GM21526 (cell line): ENCODE data around the gene CNKSR3.

Experiments used
- ATAC-seq: cut with Tn5 transposase; IDR thresholded peaks from one replicate; pipeline ENCODE4 v1.9.1; 2021; ENCODE audit warnings: moderate library complexity; ENCODE audit not compliant: unreplicated experiment, low FRiP score

CNKSR3 gene

DNA sequence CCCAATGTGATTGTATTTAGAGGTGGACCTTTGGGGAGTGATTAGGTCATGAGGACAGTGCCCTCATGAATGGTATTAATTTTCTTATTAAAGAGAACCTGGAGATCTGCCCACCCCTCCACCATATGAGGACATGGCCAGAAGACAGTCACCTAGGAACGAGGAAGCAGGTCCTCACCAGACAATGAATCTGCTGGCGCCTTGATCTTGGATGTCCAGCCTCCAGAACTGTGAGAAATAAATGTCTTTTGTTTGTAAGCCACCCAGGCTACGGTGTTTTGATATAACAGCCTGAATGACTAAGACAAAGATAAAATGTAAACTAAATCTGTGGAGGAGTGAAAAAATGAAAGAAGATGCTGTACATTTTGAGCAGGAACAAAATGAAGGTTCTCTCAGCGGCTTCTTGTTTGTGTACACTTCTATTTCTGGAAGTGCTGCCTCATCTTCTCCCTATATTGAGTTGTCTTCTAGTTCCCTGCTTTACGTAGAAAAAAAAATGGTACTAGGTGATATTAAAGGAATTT is 152.4 kb downstream of the CNKSR3 start:
- no peak for ATAC-seq

DNA sequence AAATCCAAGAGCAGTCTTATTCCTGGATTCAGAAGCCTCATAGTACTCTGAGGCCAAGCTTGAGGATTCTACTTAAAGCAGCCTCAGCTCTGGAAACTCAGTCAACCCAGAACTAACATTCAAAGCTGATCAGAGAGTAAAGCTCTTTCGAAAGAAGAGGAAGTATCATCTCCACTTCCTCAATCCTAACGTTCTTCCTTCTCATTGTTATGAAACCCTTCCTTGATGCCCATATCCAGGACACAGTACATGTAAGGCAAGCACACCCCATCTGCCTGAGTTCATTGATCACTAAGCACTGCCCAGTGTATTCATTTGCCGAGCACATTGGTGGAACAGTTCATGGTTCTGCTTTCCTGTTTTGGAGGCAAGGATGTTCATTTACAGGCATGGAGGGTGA is 153.8 kb downstream of the CNKSR3 start, which contains the start of gene IPCEF1:
Gene IPCEF1, minus strand, starts transcription at position 114 of the 400 bp plus-strand sequence. CDS start 90,856 bp downstream, outside the sequence.
- no peak for ATAC-seq

DNA sequence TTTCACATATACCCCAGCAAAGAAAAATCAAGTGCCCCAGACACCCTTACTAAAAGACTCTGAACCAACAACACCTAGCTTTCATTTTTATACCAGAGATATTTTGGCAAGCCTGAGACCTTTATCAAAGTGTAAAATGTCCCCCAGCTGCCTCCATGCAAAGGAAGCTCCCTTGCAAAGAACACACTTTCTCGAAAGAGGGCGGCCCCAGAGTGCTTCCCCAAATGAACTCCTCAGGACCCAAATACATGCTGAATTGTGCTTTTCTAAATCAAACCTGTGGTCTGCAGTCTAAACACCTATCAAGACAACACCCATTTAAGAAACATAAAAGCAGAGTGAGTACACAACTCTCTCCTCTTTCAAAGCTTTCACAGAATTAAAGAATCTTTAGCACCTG is 154.4 kb downstream of the CNKSR3 start:
- no peak for ATAC-seq

DNA sequence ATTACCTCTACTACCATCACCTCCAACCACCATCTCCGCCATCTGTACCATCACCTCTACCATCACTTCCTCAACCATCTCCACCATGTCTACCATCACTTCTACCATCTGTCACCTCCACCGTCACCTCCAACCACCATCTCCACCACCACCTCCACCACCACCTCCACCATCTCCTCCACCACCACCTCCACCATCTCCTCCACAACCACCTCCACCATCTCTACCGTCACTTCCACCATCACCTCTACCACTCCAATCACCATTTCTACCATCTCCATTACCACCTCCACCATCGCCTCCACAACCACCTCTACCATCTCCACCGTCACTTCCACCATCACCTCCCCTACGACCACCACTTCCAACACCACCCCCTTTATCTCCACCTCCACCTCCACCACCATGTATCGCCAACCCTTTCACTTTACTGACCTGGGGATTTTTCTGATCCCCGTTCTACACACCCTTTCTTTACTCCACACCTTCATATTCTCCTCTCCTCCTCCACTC is 156.2 kb downstream of the CNKSR3 start:
- no peak for ATAC-seq

DNA sequence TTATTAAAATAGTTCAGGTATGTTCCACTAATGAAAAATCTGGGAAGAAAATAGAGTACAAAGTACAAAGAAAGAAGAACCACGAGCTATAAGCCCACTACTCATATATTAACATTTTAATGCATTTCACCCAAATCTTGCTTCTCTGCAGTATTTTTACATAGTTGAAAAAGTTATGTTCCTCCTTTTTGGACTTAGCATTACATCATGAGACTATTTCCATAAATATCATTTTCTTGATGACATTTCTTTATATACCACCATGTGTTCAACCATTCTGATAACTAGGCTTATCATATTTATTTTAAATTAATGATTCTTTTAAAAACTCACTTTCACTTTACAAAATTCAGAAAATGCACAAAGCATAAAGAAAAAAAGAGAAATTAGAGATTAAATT is 156.9 kb downstream of the CNKSR3 start:
- ATAC-seq, result no peak

DNA sequence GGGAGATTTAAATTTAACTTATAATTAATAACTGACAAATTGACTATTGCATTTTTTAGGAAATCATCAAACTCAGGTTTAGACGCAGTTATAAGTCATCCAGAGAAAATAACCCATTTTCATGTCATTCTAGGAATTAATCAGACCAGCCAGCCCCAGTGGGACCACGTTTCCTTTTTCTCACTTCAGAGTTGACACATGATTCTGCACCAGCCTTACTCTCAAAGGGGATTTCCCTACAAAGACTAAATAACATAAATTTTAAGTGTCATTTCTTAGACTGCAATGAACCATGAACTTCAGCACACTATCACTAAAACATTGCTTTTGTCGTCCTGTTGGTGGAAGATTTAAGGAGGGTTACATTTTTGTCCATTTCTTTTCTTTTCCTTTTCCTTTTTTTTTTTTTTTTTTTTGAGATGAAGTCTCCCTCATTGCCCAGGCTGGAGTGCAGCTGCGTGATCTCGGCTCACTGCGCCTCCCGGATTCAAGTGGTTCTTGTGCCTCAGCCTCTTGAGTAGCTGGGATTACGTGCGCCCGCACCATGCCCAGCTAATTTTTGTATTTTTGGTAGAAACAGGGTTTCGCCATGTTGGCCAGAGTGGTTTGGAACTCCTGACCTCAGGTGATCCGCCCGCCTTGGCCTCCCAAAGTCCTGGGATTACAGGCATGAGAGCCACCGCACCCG is 157.4 kb downstream of the CNKSR3 start:
- peak; percentile 72 for ATAC-seq

- no peak for ATAC-seq
Observed at GRCh38 chr6:154350293-154350692, 160.2 kb downstream of the CNKSR3 start.

DNA sequence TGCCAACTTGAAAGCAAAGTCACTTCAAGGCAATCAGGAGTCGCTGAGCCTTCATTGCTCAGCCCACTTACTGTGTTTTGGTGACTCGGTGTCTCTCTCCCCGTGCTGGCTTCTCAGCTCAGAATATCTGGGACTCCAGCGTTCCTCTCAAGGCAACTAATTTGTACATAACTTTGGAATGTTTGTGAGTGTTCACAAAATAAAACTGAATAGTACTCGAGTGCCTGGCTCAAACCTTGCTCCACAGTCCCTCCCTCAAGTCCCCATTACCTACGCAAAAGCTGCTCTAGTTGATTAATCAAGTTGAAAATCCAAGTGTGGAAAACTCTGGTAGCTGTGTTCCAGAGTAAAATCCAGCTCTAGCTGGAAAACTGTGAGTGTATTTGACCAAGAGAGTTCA is 162.5 kb downstream of the CNKSR3 start:
- no peak for ATAC-seq

DNA sequence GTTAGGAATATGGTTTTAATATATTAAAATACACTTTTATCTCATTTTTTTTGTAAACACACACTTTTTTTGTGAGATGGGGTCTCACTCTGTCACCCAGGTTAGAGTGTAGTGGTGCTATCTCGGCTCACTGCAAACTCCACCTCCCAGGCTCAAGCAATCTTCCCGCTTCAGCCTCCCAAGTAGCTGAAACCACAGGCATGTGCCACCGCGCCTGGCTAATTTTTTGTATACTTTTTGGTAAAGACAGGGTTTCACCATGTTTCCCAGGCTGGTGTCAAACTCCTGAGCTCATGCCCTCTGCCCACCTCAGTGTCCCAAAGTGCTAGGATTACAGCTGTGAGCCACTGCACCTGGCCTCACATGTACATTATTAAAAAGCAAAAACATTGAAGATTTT is 164.7 kb downstream of the CNKSR3 start:
- ATAC-seq, result no peak

GRCh38 chr6:154343473-154344308 is 166.8 kb downstream of the CNKSR3 start:
- no peak for ATAC-seq

DNA sequence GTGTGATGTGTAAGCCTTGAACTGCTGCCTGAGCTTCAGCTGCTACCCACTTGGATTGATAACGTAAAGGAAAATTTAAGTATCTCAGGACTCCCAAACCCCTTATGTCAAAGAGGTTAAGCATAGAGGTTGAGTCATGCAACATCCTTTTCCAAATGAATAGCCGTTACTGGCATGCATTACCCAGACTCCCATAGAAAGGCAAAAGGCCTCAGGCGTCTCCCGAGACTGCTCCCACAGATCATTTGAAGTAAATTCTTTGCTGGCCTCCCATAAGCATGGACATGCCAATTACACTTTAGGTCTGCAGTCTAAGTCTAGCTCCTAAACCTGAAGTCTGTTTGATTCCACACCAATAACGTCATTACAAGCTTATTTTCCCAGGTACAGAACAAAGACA is 168.6 kb downstream of the CNKSR3 start:
- no peak for ATAC-seq

DNA sequence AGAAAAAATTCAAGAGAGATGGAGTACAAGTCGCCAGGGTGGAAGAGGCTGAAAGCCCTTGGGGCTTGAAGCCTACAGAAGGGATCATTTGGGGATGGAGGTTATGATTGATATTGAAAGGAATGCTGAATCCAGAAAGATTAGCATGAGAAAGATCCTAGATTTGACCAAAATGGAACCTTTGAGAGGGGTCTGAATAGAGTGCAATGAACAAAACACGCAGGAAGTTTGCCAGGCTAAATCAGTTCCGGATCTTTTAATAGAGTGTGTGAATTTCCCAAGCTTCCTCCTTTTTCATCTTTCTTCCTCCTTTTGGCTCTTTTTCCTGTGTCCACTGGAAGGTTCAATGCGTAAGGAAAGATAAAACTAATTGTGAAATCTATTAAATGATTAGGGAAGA is 169.1 kb downstream of the CNKSR3 start:
- ATAC-seq, result no peak
